ENCODE results near the gene AZGP1. TPM values are rescaled to one million over a fixed set of nuclear protein-coding genes. Genes with fewer than 3 reads are reported as not detected.
"Not testable (repeated sequence)": the region's sequence is repeated elsewhere in the genome, so short reads cannot be mapped to it uniquely, and the experiment has no call there.

AZGP1 gene
- total and polyA plus RNA-seq, 2 donors = 1.9 to 9.3 TPM

DNA sequence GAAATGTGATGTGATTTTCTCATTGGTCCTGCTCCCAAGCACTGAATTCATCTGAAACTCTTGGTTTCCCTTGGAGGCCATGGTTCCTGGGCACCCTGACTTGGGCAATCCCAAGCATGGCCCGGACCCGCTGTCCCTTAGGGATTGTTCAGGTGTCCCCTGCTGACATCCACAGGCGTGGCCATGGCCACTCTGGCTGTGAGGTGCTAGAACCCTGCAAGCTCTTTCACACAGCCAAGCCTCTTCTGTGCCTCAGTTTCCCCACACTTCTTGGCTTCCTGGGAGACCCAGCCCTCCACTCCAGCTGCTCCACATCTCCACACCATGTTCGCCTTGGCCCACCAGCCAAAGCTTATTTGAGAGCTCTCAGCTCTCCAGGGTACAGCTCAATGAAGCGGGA is 12.0 kb upstream of the AZGP1 start:
- DNase-seq (ENCODE audit: extremely low spot score) = no peak
- WGBS = 96% methylated on average over 5 of the region's 5 CpGs
- Histone ChIP-seq H3K36me3 (ENCODE audit: insufficient read depth) (no peaks in the 10 kb centered on the region), H3K4me3 (ENCODE audit: low read depth, low read length) (no peak overlapping the region), H3K27ac (ENCODE audit: low read depth) (no peak overlapping the region), H3K4me1 (ENCODE audit: insufficient read depth) (no peaks in the 10 kb centered on the region)

DNA sequence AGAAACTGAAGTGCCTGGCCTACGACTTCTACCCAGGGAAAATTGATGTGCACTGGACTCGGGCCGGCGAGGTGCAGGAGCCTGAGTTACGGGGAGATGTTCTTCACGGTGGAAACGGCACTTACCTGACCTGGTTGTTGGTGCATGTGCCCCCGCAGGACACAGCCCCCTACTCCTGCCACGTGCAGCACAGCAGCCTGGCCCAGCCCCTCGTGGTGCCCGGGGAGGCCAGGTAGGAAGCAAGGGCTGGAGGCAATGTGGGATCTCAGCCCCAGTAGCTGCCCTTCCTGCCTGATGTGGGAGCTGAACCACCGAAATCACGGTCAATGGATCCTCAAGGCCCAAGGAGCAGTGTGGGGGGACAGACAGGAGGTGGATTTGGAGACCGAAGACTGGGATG is 11.5 kb upstream of the AZGP1 start:
- not testable (repeated sequence) for H3K4me1 ChIP-seq (ENCODE audit: insufficient read depth); H3K4me3 ChIP-seq (ENCODE audit: low read depth, low read length); H3K27ac ChIP-seq (ENCODE audit: low read depth); H3K36me3 ChIP-seq (ENCODE audit: insufficient read depth); DNase-seq (ENCODE audit: extremely low spot score)
- 74% methylated on average over 13 of the region's 14 CpGs for WGBS

GRCh38 chr7:99984593-99984992 is 8.8 kb upstream of the AZGP1 start:
- H3K27ac ChIP-seq (ENCODE audit: low read depth) = no peak overlapping the region
- no peak overlapping the region for H3K4me3 ChIP-seq (ENCODE audit: low read depth, low read length)
- no peaks in the 10 kb centered on the region for H3K4me1 ChIP-seq (ENCODE audit: insufficient read depth)
- WGBS = 62% methylated on average over 2 of the region's 2 CpGs
- no peak for DNase-seq (ENCODE audit: extremely low spot score)
- H3K36me3 ChIP-seq (ENCODE audit: insufficient read depth) = no peaks in the 10 kb centered on the region

DNA sequence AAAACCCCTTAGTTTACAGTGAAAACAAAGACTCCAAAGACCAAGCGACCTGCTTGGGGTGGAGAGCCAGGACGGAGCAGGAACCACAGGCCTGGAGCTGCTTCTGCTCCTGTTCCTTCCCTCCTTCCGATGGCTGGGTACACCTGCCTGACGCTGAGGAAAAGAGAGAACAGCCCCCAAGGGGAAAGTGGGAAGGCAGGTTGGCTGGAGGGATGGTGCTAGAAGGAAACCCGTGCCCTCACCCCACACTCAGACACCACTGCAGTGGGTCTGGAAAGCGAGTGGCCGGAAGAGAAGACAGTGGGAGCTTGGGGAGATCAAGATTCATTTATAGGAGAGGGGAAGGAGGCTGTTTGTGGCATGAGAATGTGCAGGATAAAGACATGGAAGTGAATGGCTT is 5.2 kb upstream of the AZGP1 start:
- H3K27ac ChIP-seq (ENCODE audit: low read depth); DNase-seq (ENCODE audit: extremely low spot score); H3K4me1 ChIP-seq (ENCODE audit: insufficient read depth); H3K4me3 ChIP-seq (ENCODE audit: low read depth, low read length); H3K36me3 ChIP-seq (ENCODE audit: insufficient read depth): not testable (repeated sequence)
- 78% methylated on average over 7 of the region's 7 CpGs for WGBS

- 56% methylated on average over 4 of the region's 4 CpGs for WGBS
- DNase-seq (ENCODE audit: extremely low spot score); H3K36me3 ChIP-seq (ENCODE audit: insufficient read depth); H3K27ac ChIP-seq (ENCODE audit: low read depth); H3K4me1 ChIP-seq (ENCODE audit: insufficient read depth); H3K4me3 ChIP-seq (ENCODE audit: low read depth, low read length): not testable (repeated sequence)
Measured at GRCh38 chr7:99980448-99980872, 4.6 kb upstream of the AZGP1 start.

- 15% methylated on average over 9 of the region's 10 CpGs for WGBS
- H3K27ac ChIP-seq (ENCODE audit: low read depth); H3K36me3 ChIP-seq (ENCODE audit: insufficient read depth); DNase-seq (ENCODE audit: extremely low spot score); H3K4me1 ChIP-seq (ENCODE audit: insufficient read depth); H3K4me3 ChIP-seq (ENCODE audit: low read depth, low read length): not testable (repeated sequence)
Measured at GRCh38 chr7:99979814-99980225, 4.0 kb upstream of the AZGP1 start.

DNA sequence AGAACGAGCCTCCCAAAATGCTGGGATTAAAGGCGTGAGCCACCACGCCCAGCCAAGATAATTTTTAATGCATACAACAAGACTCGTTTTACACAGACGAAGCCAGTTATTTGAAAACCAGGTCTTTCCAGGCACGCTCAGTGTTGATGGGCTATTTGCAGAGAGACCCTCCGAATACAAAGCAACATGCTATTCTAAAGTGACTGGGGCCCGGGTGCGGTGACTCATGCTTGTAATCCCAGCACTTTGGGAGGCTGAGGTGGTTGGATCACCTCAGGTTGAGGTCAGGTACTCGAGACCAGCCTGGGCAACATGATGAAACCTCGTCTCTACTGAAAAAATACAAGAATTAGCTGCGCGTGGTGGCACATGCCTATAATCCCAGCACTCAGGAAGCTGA is 795 bp upstream of the AZGP1 start:
- no peaks in the 10 kb centered on the region for H3K4me1 ChIP-seq (ENCODE audit: insufficient read depth)
- H3K27ac ChIP-seq (ENCODE audit: low read depth) = no peak overlapping the region
- no peak for DNase-seq (ENCODE audit: extremely low spot score)
- WGBS = 80% methylated on average over 13 of the region's 13 CpGs
- H3K4me3 ChIP-seq (ENCODE audit: low read depth, low read length) = no peak overlapping the region
- H3K36me3 ChIP-seq (ENCODE audit: insufficient read depth) = no peaks in the 10 kb centered on the region

DNA sequence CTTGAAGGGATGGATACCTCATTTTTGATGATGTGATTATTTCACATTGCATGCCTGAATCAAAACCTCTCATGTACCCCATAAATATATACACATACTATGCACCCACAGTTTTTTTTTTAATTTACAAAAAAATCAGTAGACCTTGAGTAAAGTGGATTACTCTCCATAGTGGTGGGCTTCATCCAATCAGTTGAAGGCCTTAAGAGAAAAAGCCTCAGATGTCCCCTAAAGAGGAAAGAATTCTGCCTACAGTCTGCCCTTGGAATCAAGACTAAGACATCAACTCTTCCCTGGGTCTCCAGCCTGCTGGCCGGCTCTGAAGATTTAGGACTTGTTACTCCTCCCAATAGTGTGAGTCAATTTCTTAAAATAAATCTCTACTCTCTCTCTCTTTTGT is 1.1 kb downstream of the AZGP1 start:
- Histone ChIP-seq H3K4me3 (ENCODE audit: low read depth, low read length) (no peak overlapping the region), H3K4me1 (ENCODE audit: insufficient read depth) (no peaks in the 10 kb centered on the region), H3K36me3 (ENCODE audit: insufficient read depth) (no peaks in the 10 kb centered on the region), H3K27ac (ENCODE audit: low read depth) (no peak overlapping the region)
- WGBS = 34% methylated on average over 1 of the region's 1 CpG
- DNase-seq (ENCODE audit: extremely low spot score) = no peak

- not testable (repeated sequence) for H3K36me3 ChIP-seq (ENCODE audit: insufficient read depth); H3K4me1 ChIP-seq (ENCODE audit: insufficient read depth); H3K27ac ChIP-seq (ENCODE audit: low read depth); H3K4me3 ChIP-seq (ENCODE audit: low read depth, low read length); DNase-seq (ENCODE audit: extremely low spot score)
- WGBS = 71% methylated on average over 7 of the region's 7 CpGs
Measured at GRCh38 chr7:99973817-99974216, 2.0 kb downstream of the AZGP1 start.

- H3K27ac ChIP-seq (ENCODE audit: low read depth) = no peak overlapping the region
- 70% methylated on average over 4 of the region's 4 CpGs for WGBS
- H3K4me3 ChIP-seq (ENCODE audit: low read depth, low read length) = no peak overlapping the region
Measured at GRCh38 chr7:99971242-99971641, 4.6 kb downstream of the AZGP1 start.

GRCh38 chr7:99969813-99970212 is 6.0 kb downstream of the AZGP1 start:
- not testable (repeated sequence) for H3K27ac ChIP-seq (ENCODE audit: low read depth); H3K4me3 ChIP-seq (ENCODE audit: low read depth, low read length); DNase-seq (ENCODE audit: extremely low spot score); H3K36me3 ChIP-seq (ENCODE audit: insufficient read depth); H3K4me1 ChIP-seq (ENCODE audit: insufficient read depth)
- WGBS = 19% methylated on average over 1 of the region's 1 CpG

More at GRCh38 chr7:99971242-99971641, 4.6 kb downstream of the AZGP1 start:
- no peaks in the 10 kb centered on the region for H3K4me1 ChIP-seq (ENCODE audit: insufficient read depth)
- H3K36me3 ChIP-seq (ENCODE audit: insufficient read depth) = no peaks in the 10 kb centered on the region
- no peak for DNase-seq (ENCODE audit: extremely low spot score)

GRCh38 chr7:99969298-99969697 is 6.5 kb downstream of the AZGP1 start:
- H3K4me1 ChIP-seq (ENCODE audit: insufficient read depth) = no peaks in the 10 kb centered on the region
- DNase-seq (ENCODE audit: extremely low spot score) = no peak
- no peak overlapping the region for H3K4me3 ChIP-seq (ENCODE audit: low read depth, low read length)
- no peaks in the 10 kb centered on the region for H3K36me3 ChIP-seq (ENCODE audit: insufficient read depth)
- 86% methylated on average over 3 of the region's 3 CpGs for WGBS
- H3K27ac ChIP-seq (ENCODE audit: low read depth) = no peak overlapping the region

- DNase-seq (ENCODE audit: extremely low spot score) = no peak
- Histone ChIP-seq H3K4me1 (ENCODE audit: insufficient read depth) (no peaks in the 10 kb centered on the region), H3K4me3 (ENCODE audit: low read depth, low read length) (no peak overlapping the region), H3K27ac (ENCODE audit: low read depth) (no peak overlapping the region), H3K36me3 (ENCODE audit: insufficient read depth) (no peaks in the 10 kb centered on the region)
- 68% methylated on average over 9 of the region's 9 CpGs for WGBS
Measured at GRCh38 chr7:99958564-99959227, 17.1 kb downstream of the AZGP1 start.

DNA sequence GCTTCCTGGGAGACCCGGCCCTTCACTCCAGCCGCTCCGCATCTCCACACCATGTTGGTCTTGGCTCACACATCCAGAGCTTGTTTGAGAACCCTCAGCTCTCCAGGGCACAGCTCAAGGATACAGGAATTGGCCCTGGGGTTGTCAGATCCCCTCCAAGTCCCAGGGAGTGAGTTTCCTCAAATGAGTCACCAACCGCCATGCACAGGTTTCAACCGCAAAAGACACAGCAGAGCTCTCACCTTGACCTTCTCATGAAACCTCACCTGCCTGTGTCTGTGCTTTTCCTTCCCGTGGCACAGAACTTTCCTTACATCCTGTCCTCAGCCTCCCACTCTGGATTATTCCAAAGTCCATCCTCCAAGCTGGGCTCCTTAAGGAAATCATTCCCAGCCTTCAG is 20.6 kb downstream of the AZGP1 start:
- H3K27ac ChIP-seq (ENCODE audit: low read depth) = no peak overlapping the region
- no peaks in the 10 kb centered on the region for H3K4me1 ChIP-seq (ENCODE audit: insufficient read depth)
- DNase-seq (ENCODE audit: extremely low spot score) = no peak
- H3K36me3 ChIP-seq (ENCODE audit: insufficient read depth) = no peaks in the 10 kb centered on the region
- no peak overlapping the region for H3K4me3 ChIP-seq (ENCODE audit: low read depth, low read length)
- 83% methylated on average over 6 of the region's 6 CpGs for WGBS

- H3K4me3 ChIP-seq (ENCODE audit: low read depth, low read length); H3K4me1 ChIP-seq (ENCODE audit: insufficient read depth); H3K27ac ChIP-seq (ENCODE audit: low read depth); DNase-seq (ENCODE audit: extremely low spot score); H3K36me3 ChIP-seq (ENCODE audit: insufficient read depth): not testable (repeated sequence)
- 91% methylated on average over 7 of the region's 7 CpGs for WGBS
Measured at GRCh38 chr7:99954643-99955042, 21.2 kb downstream of the AZGP1 start.
